ENCODE data around the gene AKR1B15. TPM values are rescaled to one million over a fixed set of nuclear protein-coding genes. Genes with fewer than 3 reads are reported as not detected.
"Not testable (repeated sequence)": the region's sequence is repeated elsewhere in the genome, so short reads cannot be mapped to it uniquely, and the experiment has no call there.

AKR1B15 gene
- polyA plus RNA-seq, 1 of the 3 experiments (the other 2 are of a cell fraction) = not detected

- TF ChIP-seq MEF2A (IDR thresholded peaks at IDR 0.05; ENCODE audit: borderline replicate concordance, low read depth) = no peak
- peak; percentile 54 for TF ChIP-seq CTCF (IDR thresholded peaks at IDR 0.05)
- TF ChIP-seq USF1 (IDR thresholded peaks at IDR 0.05; ENCODE audit: borderline replicate concordance, low read depth) = no peak
- no peak for TF ChIP-seq SMC3 (IDR thresholded peaks at IDR 0.05; ENCODE audit: low read depth, low read length)
- TF ChIP-seq RAD21 (IDR thresholded peaks at IDR 0.05; ENCODE audit: low read length) = peak; percentile 31; the same call in 1 of the 2 replicates
- no peak for TF ChIP-seq PBX3 (IDR thresholded peaks at IDR 0.05)
- Histone ChIP-seq H3K4me2 (no peak overlapping the region), H3K9ac (no peak overlapping the region), H3K27ac (ENCODE audit: low read depth in 2 of 2, low read length in 1 of 2) (no peak overlapping the region), H3K4me1 (ENCODE audit: control insufficient read depth in 1 of 2, insufficient read depth in 2 of 2, low read depth in 1 of 2, low read length in 1 of 2) (peaks cover 0 to 6% of the 10 kb centered on the region in 2 experiments; a peak in 1 of 4 replicates), H2AFZ (ENCODE audit: low read depth) (no peak overlapping the region), H3F3A (replicated peaks; ENCODE audit: insufficient read depth) (peaks cover 9% of the 10 kb centered on the region), H4K20me1 (ENCODE audit: insufficient read depth) (no peaks in the 10 kb centered on the region), H3K79me2 (ENCODE audit: insufficient read depth) (no peaks in the 10 kb centered on the region), H3K9me2 (no peaks in the 10 kb centered on the region), H3K36me3 (replicated peaks in 1 of 2; ENCODE audit: control insufficient read depth in 1 of 2, insufficient read depth in 2 of 2, low read length in 1 of 2) (no peaks in the 10 kb centered on the region), H3K4me3 (ENCODE audit: low read depth in 2 of 2, low read length in 1 of 2) (no peak overlapping the region), H3K27me3 (ENCODE audit: insufficient read depth) (peaks cover 15% of the 10 kb centered on the region; the same call in 1 of the 2 replicates), H3K9me3 (no peaks in the 10 kb centered on the region)
- POLR2A ChIA-PET = no interaction called here
- DNase-seq = no peak
- 55% methylated on average over 4 of the region's 4 CpGs for WGBS (ENCODE audit: low lambda C conversion rate)
- CTCF ChIA-PET = interaction anchor here (0.8 to 3.4 kb wide), 3 partner anchors 82 to 88 kb away, joined by 4 to 13 read pairs (median 4); no protein-coding TSS in a partner anchor
These were observed 28.8 kb upstream of the AKR1B15 start for GRCh38 chr7:134520130-134520529.

GRCh38 chr7:134522601-134523000 is 26.3 kb upstream of the AKR1B15 start:
- CTCF ChIA-PET = interaction anchor here (1.0 to 1.2 kb wide), 3 partner anchors 9 to 83 kb away, joined by 3 to 4 read pairs (median 3); no protein-coding TSS in a partner anchor
- Histone ChIP-seq H4K20me1 (ENCODE audit: insufficient read depth) (no peaks in the 10 kb centered on the region), H2AFZ (ENCODE audit: low read depth) (no peak overlapping the region), H3K4me2 (no peak overlapping the region), H3K27me3 (ENCODE audit: insufficient read depth) (peaks cover 23% of the 10 kb centered on the region), H3K4me1 (ENCODE audit: control insufficient read depth in 1 of 2, insufficient read depth in 2 of 2, low read depth in 1 of 2, low read length in 1 of 2) (peaks cover 0 to 2% of the 10 kb centered on the region in 2 experiments; a peak in 1 of 4 replicates), H3K9me3 (no peaks in the 10 kb centered on the region), H3K9me2 (no peaks in the 10 kb centered on the region), H3K27ac (ENCODE audit: low read depth in 2 of 2, low read length in 1 of 2) (no peak overlapping the region), H3K79me2 (ENCODE audit: insufficient read depth) (no peaks in the 10 kb centered on the region), H3F3A (replicated peaks; ENCODE audit: insufficient read depth) (no peaks in the 10 kb centered on the region), H3K36me3 (replicated peaks in 1 of 2; ENCODE audit: control insufficient read depth in 1 of 2, insufficient read depth in 2 of 2, low read length in 1 of 2) (no peaks in the 10 kb centered on the region), H3K4me3 (ENCODE audit: low read depth in 2 of 2, low read length in 1 of 2) (no peak overlapping the region), H3K9ac (no peak overlapping the region)
- no peak for DNase-seq
- 48% methylated on average over 5 of the region's 5 CpGs for WGBS (ENCODE audit: low lambda C conversion rate)
- POLR2A ChIA-PET = no interaction called here
- TF ChIP-seq RCOR1 (IDR thresholded peaks at IDR 0.05; ENCODE audit: low read length) (no peak), PBX3 (IDR thresholded peaks at IDR 0.05) (no peak), FOXM1 (IDR thresholded peaks at IDR 0.05; ENCODE audit: low read depth) (no peak), SMC3 (IDR thresholded peaks at IDR 0.05; ENCODE audit: low read depth, low read length) (no peak), EZH2phosphoT487 (IDR thresholded peaks at IDR 0.05; ENCODE audit: borderline replicate concordance, low read depth) (no peak), RXRA (IDR thresholded peaks at IDR 0.05; ENCODE audit: borderline replicate concordance, low read depth) (no peak), YY1 (IDR thresholded peaks at IDR 0.05; ENCODE audit: low read depth) (no peak), MXI1 (IDR thresholded peaks at IDR 0.05; ENCODE audit: low read depth, low read length) (no peak)

- H2AFZ ChIP-seq (ENCODE audit: low read depth); H3K4me2 ChIP-seq; DNase-seq; H3K4me3 ChIP-seq (ENCODE audit: low read depth in 2 of 2, low read length in 1 of 2); H3F3A ChIP-seq (replicated peaks; ENCODE audit: insufficient read depth); H4K20me1 ChIP-seq (ENCODE audit: insufficient read depth); POLR2A ChIA-PET; H3K9ac ChIP-seq; H3K9me3 ChIP-seq; H3K27ac ChIP-seq (ENCODE audit: low read depth in 2 of 2, low read length in 1 of 2); H3K4me1 ChIP-seq (ENCODE audit: control insufficient read depth in 1 of 2, insufficient read depth in 2 of 2, low read depth in 1 of 2, low read length in 1 of 2); H3K79me2 ChIP-seq (ENCODE audit: insufficient read depth); H3K36me3 ChIP-seq (replicated peaks in 1 of 2; ENCODE audit: control insufficient read depth in 1 of 2, insufficient read depth in 2 of 2, low read length in 1 of 2); H3K9me2 ChIP-seq: not testable (repeated sequence)
- CTCF ChIA-PET = interaction anchor here (0.8 to 2.0 kb wide), 6 partner anchors 10 to 83 kb away, joined by 3 to 7 read pairs (median 5); no protein-coding TSS in a partner anchor
- peaks cover 37% of the 10 kb centered on the region for H3K27me3 ChIP-seq (ENCODE audit: insufficient read depth)
- WGBS (ENCODE audit: low lambda C conversion rate) = 50% methylated on average over 3 of the region's 3 CpGs
These were observed 23.5 kb upstream of the AKR1B15 start for GRCh38 chr7:134525449-134525848.

Measured in SK-N-SH (cell line).